ENCODE measurements around the gene BRMS1. TPM values are rescaled to one million over a fixed set of nuclear protein-coding genes. Genes with fewer than 3 reads are reported as not detected.

The BRMS1 gene
- total and polyA plus RNA-seq, 2 donors (not counting 1 experiment from before 2014, with no cell fraction given) = 25.7 to 43.9 TPM

- TF ChIP-seq EZH2 (IDR thresholded peaks at IDR 0.05; ENCODE audit: low read length, missing control alignments) (no peak), CTCF (conservative IDR thresholded peaks at IDR 0.05 in 1 of 2, IDR thresholded peaks at IDR 0.05 in 1 of 2; ENCODE audit: low read depth in 1 of 2, low read length in 2 of 2) (no peak)
- DNase-seq (ENCODE audit: low read depth in 2 of 2) = no peak
- peaks cover 36% of the 10 kb centered on the region for H3K79me2 ChIP-seq (ENCODE audit: control insufficient read depth, insufficient read depth, low read length)
- H3K27me3 ChIP-seq (ENCODE audit: control insufficient read depth, insufficient read depth, low read length) = no peaks in the 10 kb centered on the region
- H3K9ac ChIP-seq (ENCODE audit: insufficient read depth, low read length) = no peak overlapping the region
- H3K36me3 ChIP-seq (ENCODE audit: control insufficient read depth, insufficient read depth, low read length) = peaks cover 40% of the 10 kb centered on the region
- no peaks in the 10 kb centered on the region for H4K20me1 ChIP-seq (ENCODE audit: control insufficient read depth, extremely low read depth, insufficient read depth, low read length)
- no peak overlapping the region for H2AFZ ChIP-seq (ENCODE audit: low read length)
- no peak overlapping the region for H3K4me2 ChIP-seq (ENCODE audit: extremely low read depth, insufficient read depth, low read length)
- no peak overlapping the region for H3K4me3 ChIP-seq (replicated peaks in 1 of 4; ENCODE audit: control extremely low read depth in 1 of 4, insufficient read depth in 1 of 4, low read depth in 3 of 4, low read length in 4 of 4)
- H3K27ac ChIP-seq (ENCODE audit: insufficient read depth, low read length) = no peak overlapping the region
- H3K9me3 ChIP-seq (ENCODE audit: control insufficient read depth, insufficient read depth, low read depth, low read length) = no peaks in the 10 kb centered on the region
- peaks cover 33% of the 10 kb centered on the region for H3K4me1 ChIP-seq (ENCODE audit: control insufficient read depth, extremely low read depth, insufficient read depth, low read length)
Observed at GRCh38 chr11:66332371-66333219, 12.3 kb downstream of the BRMS1 start.

- Histone ChIP-seq H4K20me1 (ENCODE audit: control insufficient read depth, extremely low read depth, insufficient read depth, low read length) (no peaks in the 10 kb centered on the region), H3K36me3 (ENCODE audit: control insufficient read depth, insufficient read depth, low read length) (peaks cover 38% of the 10 kb centered on the region), H3K27ac (ENCODE audit: insufficient read depth, low read length) (no peak overlapping the region), H3K4me1 (ENCODE audit: control insufficient read depth, extremely low read depth, insufficient read depth, low read length) (peaks cover 29% of the 10 kb centered on the region), H3K9ac (ENCODE audit: insufficient read depth, low read length) (peak overlapping the region; percentile 2), H3K4me3 (replicated peaks in 1 of 4; ENCODE audit: control extremely low read depth in 1 of 4, insufficient read depth in 1 of 4, low read depth in 3 of 4, low read length in 4 of 4) (no peak overlapping the region), H2AFZ (ENCODE audit: low read length) (no peak overlapping the region), H3K4me2 (ENCODE audit: extremely low read depth, insufficient read depth, low read length) (no peak overlapping the region), H3K9me3 (ENCODE audit: control insufficient read depth, insufficient read depth, low read depth, low read length) (no peaks in the 10 kb centered on the region), H3K27me3 (ENCODE audit: control insufficient read depth, insufficient read depth, low read length) (no peaks in the 10 kb centered on the region), H3K79me2 (ENCODE audit: control insufficient read depth, insufficient read depth, low read length) (peaks cover 36% of the 10 kb centered on the region)
- TF ChIP-seq CTCF (conservative IDR thresholded peaks at IDR 0.05 in 1 of 2, IDR thresholded peaks at IDR 0.05 in 1 of 2; ENCODE audit: low read depth in 1 of 2, low read length in 2 of 2) (no peak), EZH2 (IDR thresholded peaks at IDR 0.05; ENCODE audit: low read length, missing control alignments) (no peak)
- no peak for DNase-seq (ENCODE audit: low read depth in 2 of 2)
Observed at GRCh38 chr11:66331542-66332370, 13.1 kb downstream of the BRMS1 start.

- H3K4me2 ChIP-seq (ENCODE audit: extremely low read depth, insufficient read depth, low read length) = no peak overlapping the region
- H3K36me3 ChIP-seq (ENCODE audit: control insufficient read depth, insufficient read depth, low read length) = peaks cover 38% of the 10 kb centered on the region
- no peak overlapping the region for H2AFZ ChIP-seq (ENCODE audit: low read length)
- peaks cover 34% of the 10 kb centered on the region for H3K79me2 ChIP-seq (ENCODE audit: control insufficient read depth, insufficient read depth, low read length)
- H3K27ac ChIP-seq (ENCODE audit: insufficient read depth, low read length) = no peak overlapping the region
- H4K20me1 ChIP-seq (ENCODE audit: control insufficient read depth, extremely low read depth, insufficient read depth, low read length) = no peaks in the 10 kb centered on the region
- no peaks in the 10 kb centered on the region for H3K27me3 ChIP-seq (ENCODE audit: control insufficient read depth, insufficient read depth, low read length)
- no peak for DNase-seq (ENCODE audit: low read depth in 2 of 2)
- peaks cover 32% of the 10 kb centered on the region for H3K4me1 ChIP-seq (ENCODE audit: control insufficient read depth, extremely low read depth, insufficient read depth, low read length)
- no peaks in the 10 kb centered on the region for H3K9me3 ChIP-seq (ENCODE audit: control insufficient read depth, insufficient read depth, low read depth, low read length)
- no peak overlapping the region for H3K4me3 ChIP-seq (replicated peaks in 1 of 4; ENCODE audit: control extremely low read depth in 1 of 4, insufficient read depth in 1 of 4, low read depth in 3 of 4, low read length in 4 of 4)
- no peak overlapping the region for H3K9ac ChIP-seq (ENCODE audit: insufficient read depth, low read length)
- TF ChIP-seq CTCF (conservative IDR thresholded peaks at IDR 0.05 in 1 of 2, IDR thresholded peaks at IDR 0.05 in 1 of 2; ENCODE audit: low read depth in 1 of 2, low read length in 2 of 2) = no peak
- no peak for TF ChIP-seq EZH2 (IDR thresholded peaks at IDR 0.05; ENCODE audit: low read length, missing control alignments)
Observed at GRCh38 chr11:66330931-66331330, 14.0 kb downstream of the BRMS1 start.
